Measurements from ENCODE around the gene INPP1.
"Not testable (repeated sequence)": the region's sequence is repeated elsewhere in the genome, so short reads cannot be mapped to it uniquely, and the experiment has no call there.

Gene INPP1

DNA sequence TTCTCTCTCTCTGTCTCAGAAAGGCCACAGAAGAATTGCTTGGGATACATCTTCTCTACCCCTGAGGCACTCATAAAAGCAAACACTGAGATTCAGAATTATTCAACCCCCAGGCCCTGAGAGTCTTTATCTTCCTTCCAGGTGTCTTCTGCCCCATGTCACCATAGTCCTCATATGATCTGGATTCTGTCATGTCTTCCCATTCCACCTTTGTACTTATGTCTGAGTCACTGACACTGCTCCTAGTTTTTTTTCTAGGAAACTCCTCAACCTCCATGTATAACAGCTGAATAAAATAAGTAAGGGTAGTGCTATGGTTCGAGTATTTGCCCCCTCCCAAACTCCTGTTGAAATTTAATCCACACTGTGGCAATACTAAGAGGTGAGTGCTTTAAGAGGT lies 35.4 kb upstream of the INPP1 start:
- H3K4me3 ChIP-seq (ENCODE audit: low read depth, low read length): no peak overlapping the region
- ChIA-PET CTCF (interaction anchor here (4.5 kb wide), 1 partner anchor 220 kb away, joined by 19 read pairs; no protein-coding TSS in a partner anchor), POLR2A (no interaction called here)
- TF ChIP-seq, protein P1, sequence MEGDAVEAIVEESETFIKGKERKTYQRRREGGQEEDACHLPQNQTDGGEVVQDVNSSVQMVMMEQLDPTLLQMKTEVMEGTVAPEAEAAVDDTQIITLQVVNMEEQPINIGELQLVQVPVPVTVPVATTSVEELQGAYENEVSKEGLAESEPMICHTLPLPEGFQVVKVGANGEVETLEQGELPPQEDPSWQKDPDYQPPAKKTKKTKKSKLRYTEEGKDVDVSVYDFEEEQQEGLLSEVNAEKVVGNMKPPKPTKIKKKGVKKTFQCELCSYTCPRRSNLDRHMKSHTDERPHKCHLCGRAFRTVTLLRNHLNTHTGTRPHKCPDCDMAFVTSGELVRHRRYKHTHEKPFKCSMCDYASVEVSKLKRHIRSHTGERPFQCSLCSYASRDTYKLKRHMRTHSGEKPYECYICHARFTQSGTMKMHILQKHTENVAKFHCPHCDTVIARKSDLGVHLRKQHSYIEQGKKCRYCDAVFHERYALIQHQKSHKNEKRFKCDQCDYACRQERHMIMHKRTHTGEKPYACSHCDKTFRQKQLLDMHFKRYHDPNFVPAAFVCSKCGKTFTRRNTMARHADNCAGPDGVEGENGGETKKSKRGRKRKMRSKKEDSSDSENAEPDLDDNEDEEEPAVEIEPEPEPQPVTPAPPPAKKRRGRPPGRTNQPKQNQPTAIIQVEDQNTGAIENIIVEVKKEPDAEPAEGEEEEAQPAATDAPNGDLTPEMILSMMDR (IDR thresholded peaks at IDR 0.05; ENCODE audit: insufficient read depth, low read length, missing control alignments): no peak
- no peak for DNase-seq (ENCODE audit: low read depth, low spot score)

DNA sequence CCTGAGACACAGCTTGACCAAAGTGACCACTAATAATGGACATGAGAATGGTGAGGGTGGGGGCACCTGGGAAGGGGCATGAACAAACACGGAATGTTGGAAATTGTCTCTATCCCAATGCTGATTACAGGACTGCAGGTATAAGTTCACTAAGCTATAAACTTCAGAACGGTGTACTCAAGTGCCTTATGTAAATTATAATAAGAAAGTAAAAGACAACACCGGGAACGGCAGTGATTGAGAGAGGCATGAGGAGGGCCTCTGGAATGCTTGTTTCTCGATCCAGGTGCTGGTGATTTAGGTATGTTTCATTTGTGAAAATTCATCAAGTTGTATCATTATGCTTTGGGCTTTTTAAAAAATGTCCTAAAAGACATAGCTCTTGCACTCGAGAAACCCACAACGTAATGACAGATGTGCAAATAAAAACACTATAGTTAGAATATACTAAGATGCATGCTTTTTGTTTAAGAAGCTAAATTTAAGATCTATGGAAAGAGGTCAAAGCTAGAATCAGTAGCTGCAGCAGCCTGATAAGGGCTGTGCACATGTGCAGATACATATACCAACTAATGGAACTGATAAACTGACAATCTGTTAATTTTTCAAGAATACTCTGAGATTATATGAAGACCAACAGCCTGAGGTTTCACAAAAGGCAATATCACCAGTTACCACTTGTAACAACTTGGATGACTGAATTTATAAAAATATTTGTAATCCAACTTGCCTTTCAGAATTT lies 31.3 kb upstream of the INPP1 start:
- TF ChIP-seq, protein P1 (IDR thresholded peaks at IDR 0.05; ENCODE audit: insufficient read depth, low read length, missing control alignments): no peak
- CTCF ChIA-PET: interaction anchor here (0.9 to 1.5 kb wide), 4 partner anchors 8 to 651 kb away, joined by 3 to 4 read pairs (median 3); no protein-coding TSS in a partner anchor
- H3K4me3 ChIP-seq (ENCODE audit: low read depth, low read length): no peak overlapping the region
- POLR2A ChIA-PET: no interaction called here
- DNase-seq (ENCODE audit: low read depth, low spot score): no peak

DNA sequence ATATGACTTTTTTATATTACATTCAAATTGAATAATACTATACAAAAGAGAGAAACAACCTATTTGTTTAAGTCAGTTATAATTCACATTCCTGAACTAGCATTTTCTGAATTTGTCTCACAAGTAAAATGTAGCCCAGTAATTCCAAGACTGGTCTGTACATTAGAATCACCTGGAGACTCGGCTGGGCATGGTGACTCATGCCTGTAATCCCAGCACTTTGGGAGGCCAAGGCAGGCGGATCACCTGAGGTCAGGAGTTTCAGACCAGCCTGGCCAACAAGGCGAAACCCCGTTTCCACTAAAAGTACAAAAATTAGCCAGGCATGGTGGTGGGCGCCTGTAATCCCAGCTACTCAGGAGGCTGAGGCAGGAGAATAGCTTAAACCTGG lies 30.8 kb upstream of the INPP1 start:
- H3K4me3 ChIP-seq (ENCODE audit: low read depth, low read length); POLR2A ChIA-PET; DNase-seq (ENCODE audit: low read depth, low spot score): not testable (repeated sequence)
- CTCF ChIA-PET: interaction anchor here (0.9 to 1.5 kb wide), 4 partner anchors 8 to 652 kb away, joined by 3 to 4 read pairs (median 3); no protein-coding TSS in a partner anchor

DNA sequence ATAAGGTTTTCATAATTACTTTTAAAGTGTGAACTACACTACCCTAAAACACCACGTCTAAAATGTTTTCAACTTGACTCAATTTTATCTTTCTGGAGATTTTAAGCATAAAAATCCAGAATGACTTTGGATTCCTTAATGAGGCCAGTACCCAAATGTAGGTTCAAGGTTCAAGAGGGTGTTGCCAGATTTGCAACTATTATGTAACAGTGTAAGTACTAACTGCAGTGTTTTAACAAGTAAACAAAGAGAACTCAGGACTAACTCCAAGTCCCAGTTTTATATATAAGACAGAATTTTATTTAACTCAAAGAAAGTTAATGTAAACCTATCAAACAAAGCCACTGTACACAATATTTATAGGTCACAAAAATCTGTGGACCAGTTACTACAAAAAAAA lies 29.5 kb upstream of the INPP1 start:
- CTCF ChIA-PET: interaction anchor here (1.0 to 1.3 kb wide), 3 partner anchors 225 to 530 kb away, joined by 3 to 8 read pairs (median 5); partner anchors contain the start of genes ORMDL1 and PMS1
- TF ChIP-seq, protein P1 (IDR thresholded peaks at IDR 0.05; ENCODE audit: insufficient read depth, low read length, missing control alignments): no peak
- POLR2A ChIA-PET: no interaction called here
- H3K4me3 ChIP-seq (ENCODE audit: low read depth, low read length): no peak overlapping the region
- no peak for DNase-seq (ENCODE audit: low read depth, low spot score)

DNA sequence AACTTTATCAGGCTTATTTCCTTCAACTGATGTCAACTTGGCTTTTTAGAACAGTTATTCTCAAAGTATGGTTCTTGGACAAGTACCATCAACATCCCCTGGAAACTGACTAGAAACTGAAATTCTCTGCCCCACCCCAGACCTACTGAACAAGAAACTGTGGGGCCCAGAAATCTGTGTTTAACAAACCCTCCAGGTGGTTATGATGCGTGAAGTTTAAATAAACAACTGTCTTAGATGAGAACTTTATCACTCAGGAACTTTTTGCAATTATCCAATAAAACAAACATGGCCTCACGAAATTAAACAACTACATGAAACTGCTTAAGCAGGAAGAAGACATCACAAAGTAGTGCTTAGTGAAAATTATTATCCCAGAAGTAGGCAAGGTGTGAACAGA lies 28.1 kb upstream of the INPP1 start:
- TF ChIP-seq, protein P1 (IDR thresholded peaks at IDR 0.05; ENCODE audit: insufficient read depth, low read length, missing control alignments): no peak
- no peak for DNase-seq (ENCODE audit: low read depth, low spot score)
- ChIA-PET CTCF (interaction anchor here (0.9 to 2.0 kb wide), 5 partner anchors 35 to 231 kb away, joined by 3 to 8 read pairs (median 5); no protein-coding TSS in a partner anchor), POLR2A (no interaction called here)
- H3K4me3 ChIP-seq (ENCODE audit: low read depth, low read length): no peak overlapping the region

DNA sequence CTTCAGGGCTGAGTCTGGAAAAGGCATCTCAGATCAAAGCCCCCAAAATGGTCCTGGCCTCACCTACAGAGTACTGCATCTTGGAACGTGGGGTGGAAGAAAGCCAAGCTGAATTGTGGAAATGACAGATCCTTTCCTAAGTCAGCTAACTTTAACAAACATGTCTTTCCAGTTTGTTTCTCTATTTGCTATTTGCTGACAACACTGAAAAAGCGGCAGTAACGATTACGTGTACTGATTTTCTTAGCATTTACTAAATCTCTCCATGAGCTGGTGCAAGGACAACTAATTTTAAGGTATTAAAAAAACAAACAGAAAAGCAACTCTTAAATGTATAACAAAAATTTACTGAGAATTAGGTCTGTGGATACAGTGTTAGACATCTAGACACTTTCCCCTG lies 24.9 kb upstream of the INPP1 start:
- no peak for DNase-seq (ENCODE audit: low read depth, low spot score)
- ChIA-PET CTCF (interaction anchor here (0.6 to 3.6 kb wide), 8 partner anchors 8 to 532 kb away, joined by 3 to 28 read pairs (median 4); partner anchors contain the start of gene INPP1), POLR2A (interaction anchor here (0.6 kb wide), 1 partner anchor 564 kb away, joined by 4 read pairs; no protein-coding TSS in a partner anchor)
- peak overlapping the region; percentile 78 for H3K4me3 ChIP-seq (ENCODE audit: low read depth, low read length)
- TF ChIP-seq, protein P1 (IDR thresholded peaks at IDR 0.05; ENCODE audit: insufficient read depth, low read length, missing control alignments): no peak

Measured in AG04449 (cell line).